ENCODE data around the gene FRMPD2.

DNA sequence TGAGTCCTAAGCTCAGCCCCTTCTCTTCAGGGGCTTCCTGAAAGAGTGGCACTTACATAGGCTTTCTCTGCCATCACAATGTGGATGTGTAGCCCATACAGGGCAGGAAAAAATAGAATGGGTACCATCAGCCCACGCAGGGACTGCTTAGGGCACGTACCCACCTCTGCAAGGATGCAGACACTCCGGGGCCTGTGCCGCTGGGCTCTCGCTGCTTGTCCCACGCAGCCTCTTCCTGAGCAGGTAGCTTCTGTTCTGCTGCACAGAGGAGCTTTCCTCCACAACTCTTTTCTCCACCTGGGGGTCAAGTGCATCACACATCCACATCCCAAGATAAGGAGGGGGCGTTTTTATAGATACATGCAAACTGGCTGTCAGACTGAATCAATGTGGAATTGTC lies 34.3 kb downstream of the FRMPD2 start:
- TF ChIP-seq REST (IDR thresholded peaks at IDR 0.05; ENCODE audit: unreplicated experiment) (no peak), EZH2phosphoT487 (IDR thresholded peaks at IDR 0.05; ENCODE audit: unreplicated experiment) (no peak), CTCF (conservative IDR thresholded peaks at IDR 0.05; ENCODE audit: low read depth in 2 of 2) (no peak), CREB1 (CRISPR knock-in tag; IDR thresholded peaks at IDR 0.05; ENCODE audit: low read depth) (no peak), EZH2 (IDR thresholded peaks at IDR 0.05; ENCODE audit: low read depth, unreplicated experiment) (no peak), POLR2AphosphoS5 (IDR thresholded peaks at IDR 0.05; ENCODE audit: low read depth) (no peak), ZNF114 (CRISPR knock-in tag; IDR thresholded peaks at IDR 0.05) (no peak)

Data from GM23338 (cell line).